OCI-LY3 (cell line): ENCODE results near the gene EYA3.

Source experiments
- EZH2phosphoT487 ChIP-seq: fragments of 200-600 bp; shearing (Covaris generic); IDR thresholded peaks from 2 replicates; pipeline ENCODE4 v1.6.1; 2018; ENCODE audit warnings: antibody characterized with exemption, mixed run types, low read depth
- TF ChIP-seq, protein P1 (sequence below): fragments of 200-600, 300-600 bp; sonication (generic); IDR thresholded peaks from 2 replicates; pipeline ENCODE4 v1.5.1; 2014; ENCODE audit warnings: antibody characterized with exemption, low read length, low read depth

DNA sequence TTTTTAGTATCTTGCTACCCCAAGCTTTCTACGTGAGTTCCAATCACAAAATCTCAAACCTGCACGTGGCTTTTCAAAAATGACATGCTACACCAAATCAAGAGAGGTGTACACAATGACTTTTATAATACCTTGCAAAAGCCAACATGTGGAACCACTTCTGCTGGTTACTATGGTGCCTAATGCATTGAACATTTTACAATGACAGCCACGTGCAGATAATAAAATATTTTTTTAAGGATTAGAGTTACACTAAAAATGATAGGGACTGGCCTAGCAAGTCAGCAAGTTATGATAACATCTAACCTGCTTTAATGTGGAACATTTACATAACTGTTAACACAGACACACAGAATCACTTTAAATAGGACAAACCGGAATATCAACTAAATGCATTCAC lies 30.2 kb downstream of the EYA3 start:
- TF ChIP-seq, protein P1, sequence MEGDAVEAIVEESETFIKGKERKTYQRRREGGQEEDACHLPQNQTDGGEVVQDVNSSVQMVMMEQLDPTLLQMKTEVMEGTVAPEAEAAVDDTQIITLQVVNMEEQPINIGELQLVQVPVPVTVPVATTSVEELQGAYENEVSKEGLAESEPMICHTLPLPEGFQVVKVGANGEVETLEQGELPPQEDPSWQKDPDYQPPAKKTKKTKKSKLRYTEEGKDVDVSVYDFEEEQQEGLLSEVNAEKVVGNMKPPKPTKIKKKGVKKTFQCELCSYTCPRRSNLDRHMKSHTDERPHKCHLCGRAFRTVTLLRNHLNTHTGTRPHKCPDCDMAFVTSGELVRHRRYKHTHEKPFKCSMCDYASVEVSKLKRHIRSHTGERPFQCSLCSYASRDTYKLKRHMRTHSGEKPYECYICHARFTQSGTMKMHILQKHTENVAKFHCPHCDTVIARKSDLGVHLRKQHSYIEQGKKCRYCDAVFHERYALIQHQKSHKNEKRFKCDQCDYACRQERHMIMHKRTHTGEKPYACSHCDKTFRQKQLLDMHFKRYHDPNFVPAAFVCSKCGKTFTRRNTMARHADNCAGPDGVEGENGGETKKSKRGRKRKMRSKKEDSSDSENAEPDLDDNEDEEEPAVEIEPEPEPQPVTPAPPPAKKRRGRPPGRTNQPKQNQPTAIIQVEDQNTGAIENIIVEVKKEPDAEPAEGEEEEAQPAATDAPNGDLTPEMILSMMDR: no peak
- no peak for TF ChIP-seq EZH2phosphoT487
